Heart left ventricle (tissue), 13 donors: ENCODE results near the gene MT1HL1.

Source experiments
- CTCF ChIP-seq, 12 donors: fragments of 200-600 bp; sonication (generic) in 4 of 12; IDR thresholded peaks; one replicate each; pipeline versions ENCODE4 v1.5.0 to v1.8.0; 2018 to 2022; ENCODE audit warnings: antibody characterized with exemption in 12 of 12, mild to moderate bottlenecking in 5 of 12
- POLR2A ChIP-seq, 2 donors: fragments of 450-650 bp; IDR thresholded peaks; one replicate each; pipeline ENCODE4 v1.6.1; 2017; ENCODE audit warnings: antibody characterized with exemption in 2 of 2, mild to moderate bottlenecking in 2 of 2, moderate library complexity in 2 of 2
- donor health status: ischemic (EF 13 %, LVEDD 7.1; RV severe dilation, severe dysfunction).
- donor health status: DM: no; HTN: yes; CAD: no.
- donor health status: DM: no; HTN: no; CAD: no.
- donor health status: ischemic (EF 25% LVEDD 6.9; RV normal size, moderate dysfunction).
- donor health status: ischemic (EF 25% LVEDD 5.7; RV mildly dilated, moderate dysfunction).
- donor health status: ischemic (EF 35%, LVEDD 5.7; RV mildly dilated, moderate dysfunction).
- donor health status: nonischemic (EF 11% LVEDD 7.7; RV severe dilation, severe dysfunction).
- donor health status: DM: yes; HTN: yes; CAD: no.
- donor health status: PGD.
- donor health status: ischemic (EF 29% LVEDD 5.4; RV normal size, mild dysfunction).
- donor health status: nonischemic (EF 23%, LVEDD 6.1; RV moderate dilation, normal function).

GRCh38 chr1:237035759-237036158, 31.5 kb upstream of the MT1HL1 start:
- TF ChIP-seq CTCF (IDR thresholded peaks at IDR 0.05) (no peak), POLR2A (IDR thresholded peaks at IDR 0.05) (no peak)
